ENCODE measurements around the gene NNMT. TPM values are rescaled to one million over a fixed set of nuclear protein-coding genes. Genes with fewer than 3 reads are reported as not detected.

NNMT gene
- polyA plus RNA-seq, 1 donor from 2014 or later = not detected

DNA sequence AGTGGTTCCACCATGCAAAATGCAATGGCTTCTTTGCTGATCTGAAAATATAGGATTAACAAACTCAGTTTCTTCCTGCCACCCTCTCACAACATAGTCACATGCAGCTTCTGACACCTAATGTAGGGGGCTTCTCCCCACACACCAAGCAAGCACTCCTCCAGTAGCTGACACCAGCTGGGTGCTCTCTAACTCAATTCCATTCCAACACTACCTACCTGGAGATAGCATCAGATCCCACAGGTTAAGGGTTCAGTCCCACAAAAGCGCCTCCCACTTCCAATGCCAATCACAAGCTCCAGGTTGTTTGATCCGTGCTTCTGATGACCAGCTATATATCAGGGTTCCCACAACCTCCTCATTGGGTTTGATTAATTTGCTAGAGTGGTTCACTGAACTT, 31.8 kb upstream of the NNMT start:
- Histone ChIP-seq H4K20me1 (ENCODE audit: insufficient read depth) (no peaks in the 10 kb centered on the region), H3F3A (ENCODE audit: insufficient read depth, low read length, poor library complexity, severe bottlenecking) (no peaks in the 10 kb centered on the region), H3K9me3 (ENCODE audit: low read length) (no peaks in the 10 kb centered on the region), H3K27ac (ENCODE audit: low read length) (no peak overlapping the region), H3K9me2 (ENCODE audit: insufficient read depth, low read length) (no peaks in the 10 kb centered on the region), H2AFZ (ENCODE audit: low read depth, low read length) (no peak overlapping the region), H3K9ac (ENCODE audit: low read length) (no peak overlapping the region), H3K4me3 (ENCODE audit: low read length) (no peak overlapping the region), H3K36me3 (ENCODE audit: insufficient read depth, low read length) (no peaks in the 10 kb centered on the region), H3K4me2 (ENCODE audit: low read length) (no peak overlapping the region), H3K79me2 (replicated peaks; ENCODE audit: insufficient read depth, low read length) (no peaks in the 10 kb centered on the region), H3K27me3 (ENCODE audit: insufficient read depth, low read depth, low read length) (no peaks in the 10 kb centered on the region)
- TF ChIP-seq MXI1 (conservative IDR thresholded peaks at IDR 0.05; ENCODE audit: poor library complexity, severe bottlenecking) (no peak), EP300 (conservative IDR thresholded peaks at IDR 0.05; ENCODE audit: poor library complexity, severe bottlenecking) (no peak), RAD21 (conservative IDR thresholded peaks at IDR 0.05) (no peak), TAF1 (IDR thresholded peaks at IDR 0.05; ENCODE audit: low read depth) (no peak), SMC3 (conservative IDR thresholded peaks at IDR 0.05; ENCODE audit: poor library complexity) (no peak), EZH2 (IDR thresholded peaks at IDR 0.05; ENCODE audit: borderline replicate concordance, insufficient read depth, low read length, poor library complexity, severe bottlenecking) (no peak), POLR2AphosphoS5 (IDR thresholded peaks at IDR 0.05) (no peak), REST (IDR thresholded peaks at IDR 0.05; ENCODE audit: borderline replicate concordance) (no peak)
- TF ChIP-seq, protein P1, sequence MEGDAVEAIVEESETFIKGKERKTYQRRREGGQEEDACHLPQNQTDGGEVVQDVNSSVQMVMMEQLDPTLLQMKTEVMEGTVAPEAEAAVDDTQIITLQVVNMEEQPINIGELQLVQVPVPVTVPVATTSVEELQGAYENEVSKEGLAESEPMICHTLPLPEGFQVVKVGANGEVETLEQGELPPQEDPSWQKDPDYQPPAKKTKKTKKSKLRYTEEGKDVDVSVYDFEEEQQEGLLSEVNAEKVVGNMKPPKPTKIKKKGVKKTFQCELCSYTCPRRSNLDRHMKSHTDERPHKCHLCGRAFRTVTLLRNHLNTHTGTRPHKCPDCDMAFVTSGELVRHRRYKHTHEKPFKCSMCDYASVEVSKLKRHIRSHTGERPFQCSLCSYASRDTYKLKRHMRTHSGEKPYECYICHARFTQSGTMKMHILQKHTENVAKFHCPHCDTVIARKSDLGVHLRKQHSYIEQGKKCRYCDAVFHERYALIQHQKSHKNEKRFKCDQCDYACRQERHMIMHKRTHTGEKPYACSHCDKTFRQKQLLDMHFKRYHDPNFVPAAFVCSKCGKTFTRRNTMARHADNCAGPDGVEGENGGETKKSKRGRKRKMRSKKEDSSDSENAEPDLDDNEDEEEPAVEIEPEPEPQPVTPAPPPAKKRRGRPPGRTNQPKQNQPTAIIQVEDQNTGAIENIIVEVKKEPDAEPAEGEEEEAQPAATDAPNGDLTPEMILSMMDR (IDR thresholded peaks at IDR 0.05; ENCODE audit: poor library complexity, severe bottlenecking) = no peak

GRCh38 chr11:114265122-114265878, 30.9 kb upstream of the NNMT start:
- H2AFZ ChIP-seq (ENCODE audit: low read depth, low read length) = no peak overlapping the region
- no peak overlapping the region for H3K4me2 ChIP-seq (ENCODE audit: low read length)
- H3K79me2 ChIP-seq (replicated peaks; ENCODE audit: insufficient read depth, low read length) = no peaks in the 10 kb centered on the region
- H3K4me3 ChIP-seq (ENCODE audit: low read length) = no peak overlapping the region
- H3K27me3 ChIP-seq (ENCODE audit: insufficient read depth, low read depth, low read length) = no peaks in the 10 kb centered on the region
- no peaks in the 10 kb centered on the region for H3K9me2 ChIP-seq (ENCODE audit: insufficient read depth, low read length)
- H3K9ac ChIP-seq (ENCODE audit: low read length) = no peak overlapping the region
- H3K36me3 ChIP-seq (ENCODE audit: insufficient read depth, low read length) = no peaks in the 10 kb centered on the region
- H3K9me3 ChIP-seq (ENCODE audit: low read length) = no peaks in the 10 kb centered on the region
- H3F3A ChIP-seq (ENCODE audit: insufficient read depth, low read length, poor library complexity, severe bottlenecking) = no peaks in the 10 kb centered on the region
- H3K27ac ChIP-seq (ENCODE audit: low read length) = no peak overlapping the region
- no peaks in the 10 kb centered on the region for H4K20me1 ChIP-seq (ENCODE audit: insufficient read depth)
- TF ChIP-seq EZH2 (IDR thresholded peaks at IDR 0.05; ENCODE audit: borderline replicate concordance, insufficient read depth, low read length, poor library complexity, severe bottlenecking) = no peak
- no peak for TF ChIP-seq POLR2AphosphoS5 (IDR thresholded peaks at IDR 0.05)
